GM12878 (cell line): ENCODE measurements around the gene CD200R1. TPM values are rescaled to one million over a fixed set of nuclear protein-coding genes. Genes with fewer than 3 reads are reported as not detected.

Experiments used
- EED ChIP-seq: sonication (generic); IDR thresholded peaks from 2 replicates; pipeline ENCODE4 v1.6.1; 2016; ENCODE audit warnings: antibody characterized with exemption, low read depth
- FOS ChIP-seq: IDR thresholded peaks from 3 replicates; pipeline ENCODE4 v1.6.1; 2011; ENCODE audit warnings: borderline replicate concordance; ENCODE audit not compliant: insufficient read length; ENCODE audit errors: extremely low read depth
- KDM1A ChIP-seq: fragments of 200-600 bp; sonication (generic); IDR thresholded peaks from 2 replicates; pipeline ENCODE4 v1.6.1; 2016; ENCODE audit warnings: borderline replicate concordance
- MTA2 ChIP-seq: fragments of 450-650 bp; IDR thresholded peaks from 2 replicates; pipeline ENCODE4 v1.6.1; 2016; ENCODE audit warnings: low read depth, mild to moderate bottlenecking, moderate library complexity
- NRF1 ChIP-seq: conservative IDR thresholded peaks from 2 replicates; pipeline ENCODE4 v1.6.1; 2011; ENCODE audit warnings: mild to moderate bottlenecking, low read depth, low read length, improper control_type of control experiment
- PBX3 ChIP-seq: IDR thresholded peaks from 2 replicates; pipeline ENCODE4 v1.6.1; 2011; ENCODE audit warnings: mild to moderate bottlenecking, low read depth, low read length, moderate library complexity; ENCODE audit not compliant: insufficient replicate concordance
- POLR2AphosphoS5 ChIP-seq: IDR thresholded peaks from 2 replicates; pipeline ENCODE4 v1.6.1; 2011; ENCODE audit warnings: mild to moderate bottlenecking, low read length, inconsistent platforms
- RELA ChIP-seq: fragments of 450-650 bp; IDR thresholded peaks from 2 replicates; pipeline ENCODE4 v1.8.0; 2014; ENCODE audit warnings: borderline replicate concordance; ENCODE audit not compliant: partially characterized antibody
- SMARCA5 ChIP-seq: fragments of 450-650 bp; IDR thresholded peaks from 2 replicates; pipeline ENCODE4 v1.6.1; 2017; ENCODE audit warnings: mild to moderate bottlenecking
- SMC3 ChIP-seq: IDR thresholded peaks from 2 replicates; pipeline ENCODE4 v1.6.1; 2011; ENCODE audit warnings: low read length, improper control_type of control experiment, borderline replicate concordance
- YBX1 ChIP-seq: fragments of 450-650 bp; IDR thresholded peaks from 2 replicates; pipeline ENCODE4 v1.6.1; 2016; ENCODE audit warnings: antibody characterized with exemption
- ZBTB33 ChIP-seq: fragments of 450-650 bp; IDR thresholded peaks from 2 replicates; pipeline ENCODE4 v1.6.1; 2017; ENCODE audit warnings: mild to moderate bottlenecking
- polyA plus RNA-seq, 11 experiments: library from polyadenylated mRNA; depleted of rRNA in 4 of 11; unstranded in 6 of 11; stranded (reverse) in 5 of 11; fragments of >200 nt; fragmentation: Nextera tagmentation in 4 of 11; fragmentation: Illumina TruSeq in 1 of 11; extraction: Ambion mirVana in 4 of 11; extraction: Trizol in 1 of 11; gene quantifications; 1 replicate in 1 of 11; 2 replicates in 10 of 11; pipeline versions ENCODE4 v1.2.1 to v1.2.3, GENCODE V29; 2011 to 2016; ENCODE audit warnings: inconsistent platforms in 2 of 11, missing spikeins in 2 of 11, low read depth in 1 of 11
- total RNA-seq, 4 experiments: library from RNA; depleted of rRNA in 3 of 4; stranded (reverse); fragments of >200 nt in 3 of 4; fragmentation: Illumina TruSeq in 1 of 4; extraction: Trizol in 1 of 4; gene quantifications; 2 replicates each; pipeline versions ENCODE4 v1.2.1 to v1.2.3, GENCODE V29; 2013 to 2021
- TF ChIP-seq, protein P1 (sequence below): fragments of 450-650 bp; IDR thresholded peaks from 2 replicates; pipeline ENCODE4 v1.6.1; 2014; ENCODE audit warnings: mild to moderate bottlenecking
- TF ChIP-seq, protein P2 (sequence below): IDR thresholded peaks from 2 replicates; pipeline ENCODE4 v1.6.1; 2012; ENCODE audit warnings: mild to moderate bottlenecking, low read depth, low read length
- TF ChIP-seq, protein P3 (sequence below): fragments of 450-650 bp; IDR thresholded peaks from 2 replicates; pipeline ENCODE4 v1.6.1; 2017; ENCODE audit warnings: mild to moderate bottlenecking, moderate library complexity

CD200R1 gene
- total and polyA plus RNA-seq, 10 of the 15 experiments (the other 5 are each of a cell fraction or from before 2014, with no cell fraction given) = 0.15 to 1.1 (median 0.88) TPM

DNA sequence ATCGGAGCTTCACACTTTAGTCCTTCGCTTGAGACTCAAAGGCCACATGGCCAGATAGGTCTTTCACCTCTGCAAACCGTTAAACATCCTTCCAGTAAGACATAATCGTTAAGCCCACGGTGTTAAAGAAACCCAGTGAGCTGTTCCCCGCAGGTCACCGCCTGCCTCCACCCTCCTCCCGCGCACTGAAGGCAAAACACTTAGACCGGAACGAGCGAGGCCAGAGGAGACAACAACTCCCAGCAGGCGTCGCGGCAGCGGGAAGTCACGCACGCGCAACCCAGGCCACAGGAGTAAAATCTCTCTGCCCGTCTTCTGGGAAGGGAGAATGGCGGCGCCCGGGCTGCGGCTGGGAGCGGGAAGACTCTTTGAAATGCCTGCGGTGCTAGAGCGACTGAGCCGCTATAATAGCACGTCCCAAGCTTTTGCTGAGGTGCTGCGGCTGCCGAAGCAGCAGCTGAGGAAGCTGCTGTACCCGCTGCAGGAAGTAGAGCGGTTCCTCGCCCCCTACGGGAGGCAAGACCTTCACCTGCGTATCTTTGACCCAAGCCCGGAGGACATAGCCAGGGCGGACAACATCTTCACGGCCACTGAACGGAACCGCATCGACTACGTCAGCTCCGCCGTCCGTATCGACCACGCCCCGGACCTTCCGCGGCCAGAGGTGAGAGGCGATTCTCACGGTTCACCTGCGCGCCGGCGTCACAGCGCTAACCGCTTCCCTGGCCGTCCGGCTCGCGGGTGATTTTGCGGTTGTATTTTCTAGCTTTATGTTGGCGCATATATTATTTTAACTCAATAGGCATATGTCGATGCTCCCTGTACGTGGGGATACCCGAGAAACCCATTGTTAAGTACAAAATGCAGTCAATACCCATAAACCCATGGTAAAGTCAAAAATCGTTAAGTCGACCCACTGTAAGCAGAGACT is 16.0 kb upstream of the CD200R1 start, which contains the start of gene GTPBP8 (continued):
- TF ChIP-seq ZBTB33 (no peak), EED (peak; percentile 56; the same call in 1 of the 2 replicates), POLR2AphosphoS5 (peak; percentile 93), PBX3 (peak; percentile 8), RELA (no peak), NRF1 (peak; percentile 63), SMARCA5 (peak; percentile 72; the same call in 1 of the 2 replicates), MTA2 (peak; percentile 77; the same call in 1 of the 2 replicates), KDM1A (no peak), SMC3 (no peak), YBX1 (no peak), FOS (no peak)
- TF ChIP-seq, protein P1, sequence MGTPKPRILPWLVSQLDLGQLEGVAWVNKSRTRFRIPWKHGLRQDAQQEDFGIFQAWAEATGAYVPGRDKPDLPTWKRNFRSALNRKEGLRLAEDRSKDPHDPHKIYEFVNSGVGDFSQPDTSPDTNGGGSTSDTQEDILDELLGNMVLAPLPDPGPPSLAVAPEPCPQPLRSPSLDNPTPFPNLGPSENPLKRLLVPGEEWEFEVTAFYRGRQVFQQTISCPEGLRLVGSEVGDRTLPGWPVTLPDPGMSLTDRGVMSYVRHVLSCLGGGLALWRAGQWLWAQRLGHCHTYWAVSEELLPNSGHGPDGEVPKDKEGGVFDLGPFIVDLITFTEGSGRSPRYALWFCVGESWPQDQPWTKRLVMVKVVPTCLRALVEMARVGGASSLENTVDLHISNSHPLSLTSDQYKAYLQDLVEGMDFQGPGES = no peak
- TF ChIP-seq, protein P2, sequence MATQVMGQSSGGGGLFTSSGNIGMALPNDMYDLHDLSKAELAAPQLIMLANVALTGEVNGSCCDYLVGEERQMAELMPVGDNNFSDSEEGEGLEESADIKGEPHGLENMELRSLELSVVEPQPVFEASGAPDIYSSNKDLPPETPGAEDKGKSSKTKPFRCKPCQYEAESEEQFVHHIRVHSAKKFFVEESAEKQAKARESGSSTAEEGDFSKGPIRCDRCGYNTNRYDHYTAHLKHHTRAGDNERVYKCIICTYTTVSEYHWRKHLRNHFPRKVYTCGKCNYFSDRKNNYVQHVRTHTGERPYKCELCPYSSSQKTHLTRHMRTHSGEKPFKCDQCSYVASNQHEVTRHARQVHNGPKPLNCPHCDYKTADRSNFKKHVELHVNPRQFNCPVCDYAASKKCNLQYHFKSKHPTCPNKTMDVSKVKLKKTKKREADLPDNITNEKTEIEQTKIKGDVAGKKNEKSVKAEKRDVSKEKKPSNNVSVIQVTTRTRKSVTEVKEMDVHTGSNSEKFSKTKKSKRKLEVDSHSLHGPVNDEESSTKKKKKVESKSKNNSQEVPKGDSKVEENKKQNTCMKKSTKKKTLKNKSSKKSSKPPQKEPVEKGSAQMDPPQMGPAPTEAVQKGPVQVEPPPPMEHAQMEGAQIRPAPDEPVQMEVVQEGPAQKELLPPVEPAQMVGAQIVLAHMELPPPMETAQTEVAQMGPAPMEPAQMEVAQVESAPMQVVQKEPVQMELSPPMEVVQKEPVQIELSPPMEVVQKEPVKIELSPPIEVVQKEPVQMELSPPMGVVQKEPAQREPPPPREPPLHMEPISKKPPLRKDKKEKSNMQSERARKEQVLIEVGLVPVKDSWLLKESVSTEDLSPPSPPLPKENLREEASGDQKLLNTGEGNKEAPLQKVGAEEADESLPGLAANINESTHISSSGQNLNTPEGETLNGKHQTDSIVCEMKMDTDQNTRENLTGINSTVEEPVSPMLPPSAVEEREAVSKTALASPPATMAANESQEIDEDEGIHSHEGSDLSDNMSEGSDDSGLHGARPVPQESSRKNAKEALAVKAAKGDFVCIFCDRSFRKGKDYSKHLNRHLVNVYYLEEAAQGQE = no peak
- TF ChIP-seq, protein P3, sequence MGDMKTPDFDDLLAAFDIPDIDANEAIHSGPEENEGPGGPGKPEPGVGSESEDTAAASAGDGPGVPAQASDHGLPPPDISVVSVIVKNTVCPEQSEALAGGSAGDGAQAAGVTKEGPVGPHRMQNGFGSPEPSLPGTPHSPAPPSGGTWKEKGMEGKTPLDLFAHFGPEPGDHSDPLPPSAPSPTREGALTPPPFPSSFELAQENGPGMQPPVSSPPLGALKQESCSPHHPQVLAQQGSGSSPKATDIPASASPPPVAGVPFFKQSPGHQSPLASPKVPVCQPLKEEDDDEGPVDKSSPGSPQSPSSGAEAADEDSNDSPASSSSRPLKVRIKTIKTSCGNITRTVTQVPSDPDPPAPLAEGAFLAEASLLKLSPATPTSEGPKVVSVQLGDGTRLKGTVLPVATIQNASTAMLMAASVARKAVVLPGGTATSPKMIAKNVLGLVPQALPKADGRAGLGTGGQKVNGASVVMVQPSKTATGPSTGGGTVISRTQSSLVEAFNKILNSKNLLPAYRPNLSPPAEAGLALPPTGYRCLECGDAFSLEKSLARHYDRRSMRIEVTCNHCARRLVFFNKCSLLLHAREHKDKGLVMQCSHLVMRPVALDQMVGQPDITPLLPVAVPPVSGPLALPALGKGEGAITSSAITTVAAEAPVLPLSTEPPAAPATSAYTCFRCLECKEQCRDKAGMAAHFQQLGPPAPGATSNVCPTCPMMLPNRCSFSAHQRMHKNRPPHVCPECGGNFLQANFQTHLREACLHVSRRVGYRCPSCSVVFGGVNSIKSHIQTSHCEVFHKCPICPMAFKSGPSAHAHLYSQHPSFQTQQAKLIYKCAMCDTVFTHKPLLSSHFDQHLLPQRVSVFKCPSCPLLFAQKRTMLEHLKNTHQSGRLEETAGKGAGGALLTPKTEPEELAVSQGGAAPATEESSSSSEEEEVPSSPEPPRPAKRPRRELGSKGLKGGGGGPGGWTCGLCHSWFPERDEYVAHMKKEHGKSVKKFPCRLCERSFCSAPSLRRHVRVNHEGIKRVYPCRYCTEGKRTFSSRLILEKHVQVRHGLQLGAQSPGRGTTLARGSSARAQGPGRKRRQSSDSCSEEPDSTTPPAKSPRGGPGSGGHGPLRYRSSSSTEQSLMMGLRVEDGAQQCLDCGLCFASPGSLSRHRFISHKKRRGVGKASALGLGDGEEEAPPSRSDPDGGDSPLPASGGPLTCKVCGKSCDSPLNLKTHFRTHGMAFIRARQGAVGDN = peak; percentile 66; the same call in 1 of the 2 replicates
